Naive B cell (primary cell): ENCODE measurements around the gene NDST1. TPM values are rescaled to one million over a fixed set of nuclear protein-coding genes. Genes with fewer than 3 reads are reported as not detected.

Experiments
- ATAC-seq, 2 donors: fragments of 150-1000 bp; cut with Tn5 transposase; 2 replicates each; pipeline ENCODE4 v1.10.0; 2021; ENCODE audit warnings: low read depth in 2 of 2, mild to moderate bottlenecking in 2 of 2, moderate library complexity in 2 of 2
- DNase-seq: peaks from one replicate; pipeline ENCODE4 v3.0.0; 2022
- H3K27ac Mint-ChIP-seq, 6 donors: one replicate each; pipeline ENCODE4 v1.8.0; 2020 to 2022; ENCODE audit warnings: mild to moderate bottlenecking in 6 of 6, mixed read lengths in 6 of 6, moderate library complexity in 5 of 6, inconsistent platforms in 2 of 6
- H3K27me3 Mint-ChIP-seq, 3 donors: one replicate each; pipeline ENCODE4 v1.8.0; 2021 to 2022; ENCODE audit warnings: mixed read lengths in 3 of 3, mild to moderate bottlenecking in 1 of 3
- H3K36me3 Mint-ChIP-seq, 2 donors: one replicate each; pipeline ENCODE4 v1.8.0; 2020 to 2022; ENCODE audit warnings: mixed read lengths in 2 of 2, inconsistent platforms in 1 of 2, mild to moderate bottlenecking in 1 of 2
- H3K4me1 Mint-ChIP-seq, 3 donors: one replicate each; pipeline ENCODE4 v1.8.0; 2020 to 2022; ENCODE audit warnings: mixed read lengths in 3 of 3, inconsistent platforms in 1 of 3, mild to moderate bottlenecking in 1 of 3, moderate library complexity in 1 of 3
- H3K4me3 Mint-ChIP-seq, 8 donors: one replicate each; pipeline ENCODE4 v1.8.0; 2020 to 2022; ENCODE audit warnings: mild to moderate bottlenecking in 8 of 8, mixed read lengths in 8 of 8, moderate library complexity in 8 of 8, inconsistent platforms in 2 of 8
- H3K9me3 Mint-ChIP-seq, 7 donors: one replicate each; pipeline ENCODE4 v1.8.0; 2020 to 2022; ENCODE audit warnings: mixed read lengths in 7 of 7, mild to moderate bottlenecking in 5 of 7, inconsistent platforms in 2 of 7, moderate library complexity in 1 of 7
- polyA plus RNA-seq, 6 donors: library from polyadenylated mRNA; unstranded; fragments of 300-500 nt; fragmentation: Illumina TruSeq; gene quantifications; one replicate each; pipeline ENCODE4 v1.2.3, GENCODE V29; 2021; ENCODE audit warnings: low read depth in 6 of 6

Gene NDST1
- polyA plus RNA-seq, 6 donors from 2014 or later = 0.38 to 1.8 (median 0.73) TPM

- Mint-ChIP-seq H3K9me3 (no peaks in the 10 kb centered on the region), H3K27ac (peak overlapping the region in 1 of 6 donors; percentile 60), H3K27me3 (no peaks in the 10 kb centered on the region), H3K36me3 (no peaks in the 10 kb centered on the region), H3K4me3 (peak overlapping the region in 1 of 8 donors; percentile 23), H3K4me1 (peaks cover under 1 to 8% (median 5%) of the 10 kb centered on the region in 3 donors)
- ATAC-seq (no peak), DNase-seq (no peak)
Observed at GRCh38 chr5:150481972-150482406, 25.9 kb upstream of the NDST1 start.

DNA sequence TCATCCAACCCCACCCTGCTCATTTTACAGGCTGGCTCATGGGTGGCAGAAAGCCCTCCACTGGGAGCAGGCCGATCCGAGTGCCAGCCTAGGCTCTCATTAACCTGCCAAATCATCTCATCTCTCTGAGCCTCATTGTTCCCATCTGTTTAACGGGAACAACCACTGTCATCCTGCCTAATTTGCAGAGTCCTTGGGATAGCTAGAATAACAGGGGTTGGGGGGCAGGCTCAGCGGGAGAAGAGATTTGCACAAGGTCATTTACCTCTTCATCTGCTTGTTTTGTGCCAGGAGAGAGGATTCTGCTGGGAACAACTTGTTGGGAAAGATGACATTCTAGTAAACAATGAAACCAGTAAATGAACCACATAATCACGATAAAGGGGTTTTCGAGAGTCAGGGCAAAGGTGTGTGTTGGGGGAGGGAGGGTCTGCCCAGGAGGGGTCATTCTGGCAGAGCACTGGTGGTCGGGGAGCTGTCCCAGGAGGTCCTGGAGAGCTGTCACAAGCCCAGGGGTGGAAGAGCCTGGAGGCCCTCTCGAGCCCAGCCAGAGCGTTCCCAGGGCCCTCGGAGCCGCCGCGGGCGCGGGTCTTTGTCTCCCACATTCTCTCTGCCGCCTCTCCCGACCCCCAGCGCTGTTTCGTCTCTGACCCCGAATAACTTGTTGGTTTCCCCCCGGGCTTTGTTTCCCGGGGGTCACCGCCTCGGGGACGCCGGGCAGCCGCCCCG is 22.8 kb upstream of the NDST1 start:
- no peaks in the 10 kb centered on the region for H3K36me3 Mint-ChIP-seq
- peak overlapping the region in 4 of 6 donors; percentile 76 to 98 (median 90) for H3K27ac Mint-ChIP-seq
- no peaks in the 10 kb centered on the region for H3K9me3 Mint-ChIP-seq
- ATAC-seq (no peak), DNase-seq (no peak)
- peaks cover 29 to 40% (median 34%) of the 10 kb centered on the region in 3 donors for H3K4me1 Mint-ChIP-seq
- H3K27me3 Mint-ChIP-seq = no peaks in the 10 kb centered on the region
- peak overlapping the region; percentile 76 to 87 (median 82) for H3K4me3 Mint-ChIP-seq

- H3K9me3 Mint-ChIP-seq = no peaks in the 10 kb centered on the region
- H3K36me3 Mint-ChIP-seq = no peaks in the 10 kb centered on the region
- H3K4me3 Mint-ChIP-seq = peak overlapping the region in 6 of 8 donors; percentile 66 to 87 (median 79)
- DNase-seq = peak; percentile 24
- peak overlapping the region in 2 of 6 donors; percentile 87 to 98 for H3K27ac Mint-ChIP-seq
- no peak for ATAC-seq
- peaks cover 36 to 47% (median 38%) of the 10 kb centered on the region in 3 donors for H3K4me1 Mint-ChIP-seq
- no peaks in the 10 kb centered on the region for H3K27me3 Mint-ChIP-seq
Observed at GRCh38 chr5:150485693-150486401, 22.1 kb upstream of the NDST1 start.

GRCh38 chr5:150486402-150487198 is 21.3 kb upstream of the NDST1 start:
- peak; percentile 29 to 31 for ATAC-seq
- Mint-ChIP-seq H3K4me1 (peaks cover 42 to 51% (median 44%) of the 10 kb centered on the region in 3 donors), H3K4me3 (peak overlapping the region; percentile 75 to 93 (median 89)), H3K27me3 (no peaks in the 10 kb centered on the region), H3K36me3 (no peaks in the 10 kb centered on the region), H3K27ac (peak overlapping the region; percentile 21 to 97 (median 78)), H3K9me3 (no peaks in the 10 kb centered on the region)
- DNase-seq = peak; percentile 58

GRCh38 chr5:150487199-150488061 is 20.5 kb upstream of the NDST1 start:
- peaks cover 42 to 51% (median 44%) of the 10 kb centered on the region in 3 donors for H3K4me1 Mint-ChIP-seq
- peak; percentile 54 to 67 for ATAC-seq

GRCh38 chr5:150488519-150489359 is 19.2 kb upstream of the NDST1 start:
- peaks cover 42 to 51% (median 44%) of the 10 kb centered on the region in 3 donors for H3K4me1 Mint-ChIP-seq
- no peak for DNase-seq
- H3K36me3 Mint-ChIP-seq = no peaks in the 10 kb centered on the region
- H3K27ac Mint-ChIP-seq = peak overlapping the region in 5 of 6 donors; percentile 3 to 89 (median 21)
- peak overlapping the region in 4 of 8 donors; percentile 6 to 77 (median 40) for H3K4me3 Mint-ChIP-seq
- ATAC-seq = no peak
- no peaks in the 10 kb centered on the region for H3K27me3 Mint-ChIP-seq
- no peaks in the 10 kb centered on the region for H3K9me3 Mint-ChIP-seq

More at GRCh38 chr5:150487199-150488061, 20.5 kb upstream of the NDST1 start:
- Mint-ChIP-seq H3K36me3 (no peaks in the 10 kb centered on the region), H3K27me3 (no peaks in the 10 kb centered on the region), H3K27ac (peak overlapping the region; percentile 28 to 97 (median 82)), H3K9me3 (no peaks in the 10 kb centered on the region), H3K4me3 (peak overlapping the region; percentile 75 to 93 (median 89))
- DNase-seq = peak; percentile 47

- peak; percentile 68 for DNase-seq
- peak overlapping the region in 3 of 6 donors; percentile 68 to 89 (median 82) for H3K27ac Mint-ChIP-seq
- H3K4me3 Mint-ChIP-seq = peak overlapping the region in 5 of 8 donors; percentile 5 to 77 (median 32)
- H3K4me1 Mint-ChIP-seq = peaks cover 42 to 51% (median 44%) of the 10 kb centered on the region in 3 donors
- no peaks in the 10 kb centered on the region for H3K27me3 Mint-ChIP-seq
- H3K36me3 Mint-ChIP-seq = no peaks in the 10 kb centered on the region
- H3K9me3 Mint-ChIP-seq = no peaks in the 10 kb centered on the region
- peak; percentile 82 to 84 for ATAC-seq
Observed at GRCh38 chr5:150489360-150490295, 18.3 kb upstream of the NDST1 start.

DNA sequence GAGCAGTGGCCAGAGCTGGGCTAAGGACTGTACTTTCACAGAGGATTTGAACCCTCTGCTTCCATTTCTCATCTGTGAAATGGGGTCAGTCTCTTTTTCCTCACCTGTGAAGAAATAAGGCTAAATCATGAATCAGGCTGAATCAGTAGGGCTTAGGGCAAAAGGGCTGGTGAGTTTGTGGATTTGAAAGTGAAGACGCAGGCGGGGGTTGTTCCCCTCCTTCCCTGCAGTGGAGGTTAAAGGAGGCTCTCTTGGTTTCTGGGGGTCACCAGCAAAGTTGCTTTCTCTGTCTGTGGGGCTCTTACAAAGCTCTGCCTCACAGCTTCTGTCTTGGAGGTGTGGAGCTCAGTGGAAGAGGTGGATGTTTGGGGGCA is 17.6 kb upstream of the NDST1 start:
- ATAC-seq (no peak), DNase-seq (no peak)
- H3K27ac Mint-ChIP-seq = peak overlapping the region in 3 of 6 donors; percentile 5 to 82 (median 68)
- H3K36me3 Mint-ChIP-seq = no peaks in the 10 kb centered on the region
- H3K4me1 Mint-ChIP-seq = peaks cover 38 to 46% (median 44%) of the 10 kb centered on the region in 3 donors
- H3K4me3 Mint-ChIP-seq = peak overlapping the region in 5 of 8 donors; percentile 3 to 77 (median 19)
- H3K9me3 Mint-ChIP-seq = no peaks in the 10 kb centered on the region
- H3K27me3 Mint-ChIP-seq = no peaks in the 10 kb centered on the region

GRCh38 chr5:150490754-150491153 is 17.2 kb upstream of the NDST1 start:
- H3K36me3 Mint-ChIP-seq = no peaks in the 10 kb centered on the region
- ATAC-seq (no peak), DNase-seq (no peak)
- peaks cover 38 to 45% (median 44%) of the 10 kb centered on the region in 3 donors for H3K4me1 Mint-ChIP-seq
- H3K4me3 Mint-ChIP-seq = peak overlapping the region in 4 of 8 donors; percentile 5 to 38 (median 16)
- peak overlapping the region in 2 of 6 donors; percentile 14 to 44 for H3K27ac Mint-ChIP-seq
- no peaks in the 10 kb centered on the region for H3K27me3 Mint-ChIP-seq
- no peaks in the 10 kb centered on the region for H3K9me3 Mint-ChIP-seq

DNA sequence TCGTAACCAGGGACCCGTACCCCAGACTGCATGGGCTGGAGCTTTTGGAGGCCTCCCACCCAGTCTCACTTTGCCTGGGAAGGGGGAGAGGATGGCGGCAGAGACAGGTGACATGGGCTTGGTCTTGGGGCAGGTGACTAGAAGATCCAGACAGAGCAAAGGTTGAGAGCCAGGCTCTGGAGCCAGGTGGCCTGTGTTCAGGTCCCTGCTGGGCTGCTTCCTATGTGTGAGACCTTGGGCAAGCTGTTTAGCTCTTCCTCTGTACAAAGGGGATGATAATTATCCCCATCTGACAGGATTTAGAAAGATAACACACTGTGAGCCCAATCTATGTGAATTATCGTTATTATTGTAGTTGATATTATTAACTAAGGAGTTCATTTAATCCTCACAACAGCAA is 16.1 kb upstream of the NDST1 start:
- Mint-ChIP-seq H3K36me3 (no peaks in the 10 kb centered on the region), H3K4me3 (no peak overlapping the region), H3K27ac (peak overlapping the region in 2 of 6 donors; percentile 5 to 62), H3K4me1 (peaks cover 38 to 44% (median 44%) of the 10 kb centered on the region in 3 donors), H3K27me3 (no peaks in the 10 kb centered on the region), H3K9me3 (no peaks in the 10 kb centered on the region)
- ATAC-seq (no peak), DNase-seq (no peak)

- H3K9me3 Mint-ChIP-seq = no peaks in the 10 kb centered on the region
- peaks cover 31 to 37% (median 36%) of the 10 kb centered on the region in 3 donors for H3K4me1 Mint-ChIP-seq
- ATAC-seq = no peak
- H3K36me3 Mint-ChIP-seq = no peaks in the 10 kb centered on the region
- H3K4me3 Mint-ChIP-seq = no peak overlapping the region
- no peaks in the 10 kb centered on the region for H3K27me3 Mint-ChIP-seq
- no peak overlapping the region for H3K27ac Mint-ChIP-seq
- DNase-seq = no peak
Observed at GRCh38 chr5:150492621-150493020, 15.3 kb upstream of the NDST1 start.
